ENCODE measurements around the gene RBCK1.

The RBCK1 gene

GRCh38 chr20:420166-420620 lies 12.1 kb downstream of the RBCK1 start:
- Histone ChIP-seq H3K27ac (ENCODE audit: low read length) (no peak overlapping the region), H3K4me3 (ENCODE audit: low read length) (no peak overlapping the region), H3K4me1 (ENCODE audit: control insufficient read depth, insufficient read depth, low read length) (no peaks in the 10 kb centered on the region), H3K9me3 (ENCODE audit: control insufficient read depth, insufficient read depth, low read length) (no peaks in the 10 kb centered on the region), H3K36me3 (ENCODE audit: control insufficient read depth, insufficient read depth, low read length) (peaks cover 22% of the 10 kb centered on the region), H3K27me3 (ENCODE audit: control insufficient read depth, insufficient read depth, low read length) (no peaks in the 10 kb centered on the region)
- WGBS (ENCODE audit: insufficient coverage, insufficient read length): no CpG with 5 or more reads among the region's 20 CpGs
- DNase-seq (ENCODE audit: low read depth, low spot score): no peak

- Histone ChIP-seq H3K4me3 (ENCODE audit: low read length) (no peak overlapping the region), H3K9me3 (ENCODE audit: control insufficient read depth, insufficient read depth, low read length) (no peaks in the 10 kb centered on the region), H3K4me1 (ENCODE audit: control insufficient read depth, insufficient read depth, low read length) (no peaks in the 10 kb centered on the region), H3K27me3 (ENCODE audit: control insufficient read depth, insufficient read depth, low read length) (no peaks in the 10 kb centered on the region), H3K36me3 (ENCODE audit: control insufficient read depth, insufficient read depth, low read length) (peaks cover 22% of the 10 kb centered on the region), H3K27ac (ENCODE audit: low read length) (no peak overlapping the region)
- no CpG with 5 or more reads among the region's 49 CpGs for WGBS (ENCODE audit: insufficient coverage, insufficient read length)
- DNase-seq (ENCODE audit: low read depth, low spot score): no peak
Measured at GRCh38 chr20:420721-421574, 12.8 kb downstream of the RBCK1 start.

GRCh38 chr20:421685-422250 lies 13.7 kb downstream of the RBCK1 start:
- WGBS (ENCODE audit: insufficient coverage, insufficient read length): no CpG with 5 or more reads among the region's 8 CpGs
- DNase-seq (ENCODE audit: low read depth, low spot score): no peak
- H3K27me3 ChIP-seq (ENCODE audit: control insufficient read depth, insufficient read depth, low read length): no peaks in the 10 kb centered on the region
- H3K4me3 ChIP-seq (ENCODE audit: low read length): no peak overlapping the region
- H3K27ac ChIP-seq (ENCODE audit: low read length): no peak overlapping the region
- H3K36me3 ChIP-seq (ENCODE audit: control insufficient read depth, insufficient read depth, low read length): peaks cover 22% of the 10 kb centered on the region
- H3K9me3 ChIP-seq (ENCODE audit: control insufficient read depth, insufficient read depth, low read length): no peaks in the 10 kb centered on the region
- no peaks in the 10 kb centered on the region for H3K4me1 ChIP-seq (ENCODE audit: control insufficient read depth, insufficient read depth, low read length)

- no peak overlapping the region for H3K4me3 ChIP-seq (ENCODE audit: low read length)
- H3K4me1 ChIP-seq (ENCODE audit: control insufficient read depth, insufficient read depth, low read length): no peaks in the 10 kb centered on the region
- no CpG with 5 or more reads among the region's 2 CpGs for WGBS (ENCODE audit: insufficient coverage, insufficient read length)
- H3K9me3 ChIP-seq (ENCODE audit: control insufficient read depth, insufficient read depth, low read length): no peaks in the 10 kb centered on the region
- peaks cover 19% of the 10 kb centered on the region for H3K36me3 ChIP-seq (ENCODE audit: control insufficient read depth, insufficient read depth, low read length)
- DNase-seq (ENCODE audit: low read depth, low spot score): no peak
- H3K27me3 ChIP-seq (ENCODE audit: control insufficient read depth, insufficient read depth, low read length): no peaks in the 10 kb centered on the region
- H3K27ac ChIP-seq (ENCODE audit: low read length): no peak overlapping the region
Measured at GRCh38 chr20:426566-426965, 18.5 kb downstream of the RBCK1 start.

- no peaks in the 10 kb centered on the region for H3K9me3 ChIP-seq (ENCODE audit: control insufficient read depth, insufficient read depth, low read length)
- no peak overlapping the region for H3K27ac ChIP-seq (ENCODE audit: low read length)
- DNase-seq (ENCODE audit: low read depth, low spot score): no peak
- H3K4me3 ChIP-seq (ENCODE audit: low read length): no peak overlapping the region
- H3K27me3 ChIP-seq (ENCODE audit: control insufficient read depth, insufficient read depth, low read length): no peaks in the 10 kb centered on the region
- WGBS (ENCODE audit: insufficient coverage, insufficient read length): no CpG with 5 or more reads among the region's 4 CpGs
- peaks cover 17% of the 10 kb centered on the region for H3K36me3 ChIP-seq (ENCODE audit: control insufficient read depth, insufficient read depth, low read length)
- H3K4me1 ChIP-seq (ENCODE audit: control insufficient read depth, insufficient read depth, low read length): no peaks in the 10 kb centered on the region
Measured at GRCh38 chr20:427401-427800, 19.3 kb downstream of the RBCK1 start.

GRCh38 chr20:427849-428657 lies 20.0 kb downstream of the RBCK1 start:
- Histone ChIP-seq H3K4me1 (ENCODE audit: control insufficient read depth, insufficient read depth, low read length) (no peaks in the 10 kb centered on the region), H3K9me3 (ENCODE audit: control insufficient read depth, insufficient read depth, low read length) (no peaks in the 10 kb centered on the region), H3K27ac (ENCODE audit: low read length) (no peak overlapping the region), H3K27me3 (ENCODE audit: control insufficient read depth, insufficient read depth, low read length) (no peaks in the 10 kb centered on the region), H3K36me3 (ENCODE audit: control insufficient read depth, insufficient read depth, low read length) (peaks cover 17% of the 10 kb centered on the region), H3K4me3 (ENCODE audit: low read length) (no peak overlapping the region)
- no CpG with 5 or more reads among the region's 14 CpGs for WGBS (ENCODE audit: insufficient coverage, insufficient read length)
- no peak for DNase-seq (ENCODE audit: low read depth, low spot score)

GRCh38 chr20:428658-429200 lies 20.6 kb downstream of the RBCK1 start:
- H3K9me3 ChIP-seq (ENCODE audit: control insufficient read depth, insufficient read depth, low read length): no peaks in the 10 kb centered on the region
- no peak overlapping the region for H3K4me3 ChIP-seq (ENCODE audit: low read length)
- no peak for DNase-seq (ENCODE audit: low read depth, low spot score)
- peaks cover 17% of the 10 kb centered on the region for H3K36me3 ChIP-seq (ENCODE audit: control insufficient read depth, insufficient read depth, low read length)
- 0 out of 2 replicates have a peak, but pooled peaks cover under 1% of the 10 kb centered on the region for H3K4me1 ChIP-seq (ENCODE audit: control insufficient read depth, insufficient read depth, low read length)
- WGBS (ENCODE audit: insufficient coverage, insufficient read length): no CpG with 5 or more reads among the region's 14 CpGs
- H3K27me3 ChIP-seq (ENCODE audit: control insufficient read depth, insufficient read depth, low read length): no peaks in the 10 kb centered on the region
- H3K27ac ChIP-seq (ENCODE audit: low read length): no peak overlapping the region

GRCh38 chr20:430091-430999 lies 22.2 kb downstream of the RBCK1 start:
- Histone ChIP-seq H3K4me3 (ENCODE audit: low read length) (no peak overlapping the region), H3K4me1 (ENCODE audit: control insufficient read depth, insufficient read depth, low read length) (peaks cover 4% of the 10 kb centered on the region; the same call in 1 of the 2 replicates), H3K27ac (ENCODE audit: low read length) (no peak overlapping the region), H3K9me3 (ENCODE audit: control insufficient read depth, insufficient read depth, low read length) (no peaks in the 10 kb centered on the region), H3K36me3 (ENCODE audit: control insufficient read depth, insufficient read depth, low read length) (peaks cover 17% of the 10 kb centered on the region), H3K27me3 (ENCODE audit: control insufficient read depth, insufficient read depth, low read length) (no peaks in the 10 kb centered on the region)
- no CpG with 5 or more reads among the region's 21 CpGs for WGBS (ENCODE audit: insufficient coverage, insufficient read length)
- DNase-seq (ENCODE audit: low read depth, low spot score): no peak

GRCh38 chr20:431012-431904 lies 23.2 kb downstream of the RBCK1 start:
- Histone ChIP-seq H3K36me3 (ENCODE audit: control insufficient read depth, insufficient read depth, low read length) (peaks cover 17% of the 10 kb centered on the region), H3K9me3 (ENCODE audit: control insufficient read depth, insufficient read depth, low read length) (no peaks in the 10 kb centered on the region), H3K27me3 (ENCODE audit: control insufficient read depth, insufficient read depth, low read length) (no peaks in the 10 kb centered on the region), H3K27ac (ENCODE audit: low read length) (no peak overlapping the region), H3K4me3 (ENCODE audit: low read length) (no peak overlapping the region), H3K4me1 (ENCODE audit: control insufficient read depth, insufficient read depth, low read length) (peaks cover 4% of the 10 kb centered on the region; the same call in 1 of the 2 replicates)
- DNase-seq (ENCODE audit: low read depth, low spot score): no peak
- no CpG with 5 or more reads among the region's 17 CpGs for WGBS (ENCODE audit: insufficient coverage, insufficient read length)

Data from iPS DF 6.9 (cell line).